Measurements from ENCODE around the gene CCZ1. TPM values are rescaled to one million over a fixed set of nuclear protein-coding genes. Genes with fewer than 3 reads are reported as not detected.
"Not testable (repeated sequence)": the region's sequence is repeated elsewhere in the genome, so short reads cannot be mapped to it uniquely, and the experiment has no call there.

The CCZ1 gene
- total and polyA plus RNA-seq, 2 of the 13 experiments (the other 11 are each of a cell fraction or from before 2014, with no cell fraction given): 19.1 to 66.7 TPM

DNA sequence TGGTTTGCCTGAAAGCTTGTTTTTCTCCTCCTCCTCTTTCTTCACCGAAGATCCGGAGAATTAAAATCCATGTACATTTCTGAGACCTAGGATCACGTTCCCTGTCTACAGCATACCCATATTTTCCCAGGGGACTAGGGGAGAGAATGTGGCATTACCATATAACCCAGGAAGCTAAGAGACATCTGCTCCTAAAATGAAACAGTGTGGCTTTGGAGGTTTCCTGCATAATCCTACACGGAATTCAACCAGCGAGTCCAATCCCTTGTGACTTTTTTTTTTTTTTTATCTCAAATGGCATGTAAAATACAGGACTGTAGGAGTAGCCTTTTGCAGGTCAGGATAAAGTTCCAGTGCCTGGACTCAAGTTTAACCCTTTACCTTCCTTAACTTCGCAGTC, 10.3 kb downstream of the CCZ1 start:
- not testable (repeated sequence) for BruUV-seq (replicated peaks); FAIRE-seq
- 97% methylated on average over 6 of the region's 6 CpGs for WGBS (ENCODE audit: low lambda C conversion rate)

DNA sequence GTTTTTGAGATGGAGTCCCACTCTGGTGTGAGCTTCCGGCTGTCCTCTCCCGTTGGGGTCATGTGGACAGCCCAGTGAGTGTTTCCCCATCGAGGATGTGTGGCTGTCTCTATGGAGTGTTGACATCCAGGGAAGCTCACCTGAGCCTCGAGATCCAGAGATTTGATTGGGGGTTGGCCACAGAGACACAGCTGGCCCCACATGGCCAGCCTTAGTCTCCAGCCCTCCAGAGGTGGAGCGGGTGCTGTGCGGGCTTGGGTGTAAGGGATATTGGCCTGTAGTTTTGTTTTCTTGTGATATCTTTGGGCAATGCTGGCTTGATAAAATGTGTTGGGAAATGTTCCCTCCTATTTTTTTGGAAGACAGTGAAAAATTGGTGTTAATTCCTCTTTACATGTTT, 18.0 kb downstream of the CCZ1 start:
- H3K4me2 ChIP-seq (ENCODE audit: low read depth, low read length); CTCF ChIA-PET (ENCODE audit: low intra/inter-chr PET ratio, low total read pairs); H3K27ac ChIP-seq (ENCODE audit: extremely low read length, insufficient read depth, low read length); H3K4me3 ChIP-seq (replicated peaks in 1 of 3; ENCODE audit: insufficient read depth in 1 of 3, low read depth in 2 of 3, low read length in 3 of 3); intact Hi-C loops (cut with micrococcal nuclease; ENCODE audit: unreplicated experiment); H3K9ac ChIP-seq (ENCODE audit: insufficient read depth, low read depth, low read length); POLR2A ChIA-PET; DNase-seq (ENCODE audit: low spot score); BruUV-seq (replicated peaks); H3K9me3 ChIP-seq (ENCODE audit: low read length); H3K36me3 ChIP-seq (replicated peaks in 1 of 2; ENCODE audit: control insufficient read depth in 1 of 2, insufficient read depth in 2 of 2, low read length in 2 of 2); H4K20me1 ChIP-seq (ENCODE audit: insufficient read depth, low read length); H3K27me3 ChIP-seq (ENCODE audit: control insufficient read depth in 1 of 2, insufficient read depth in 2 of 2, low read length in 2 of 2); H3K4me1 ChIP-seq (ENCODE audit: insufficient read depth, low read length); H2AFZ ChIP-seq (ENCODE audit: low read length); in situ Hi-C loops (cut with HindIII; ENCODE audit: extremely low pct_ligation_motif_present, low pct_unique_long_range_greater_than_20kb); H3K79me2 ChIP-seq (ENCODE audit: insufficient read depth, low read length): not testable (repeated sequence)
- 73% methylated on average over 2 of the region's 6 CpGs for WGBS (ENCODE audit: low lambda C conversion rate)
- ATAC-seq (peak; percentile 48), FAIRE-seq (peak; percentile 4)

More for the DNA sequence above, 10.3 kb downstream of the CCZ1 start:
- intact Hi-C loops (cut with micrococcal nuclease; ENCODE audit: unreplicated experiment); H2AFZ ChIP-seq (ENCODE audit: low read length); in situ Hi-C loops (cut with HindIII; ENCODE audit: extremely low pct_ligation_motif_present, low pct_unique_long_range_greater_than_20kb); H3K9me3 ChIP-seq (ENCODE audit: low read length); H3K36me3 ChIP-seq (replicated peaks in 1 of 2; ENCODE audit: control insufficient read depth in 1 of 2, insufficient read depth in 2 of 2, low read length in 2 of 2); DNase-seq (ENCODE audit: low spot score); ATAC-seq; H3K27ac ChIP-seq (ENCODE audit: extremely low read length, insufficient read depth, low read length); H4K20me1 ChIP-seq (ENCODE audit: insufficient read depth, low read length); H3K9ac ChIP-seq (ENCODE audit: insufficient read depth, low read depth, low read length); H3K4me1 ChIP-seq (ENCODE audit: insufficient read depth, low read length); H3K79me2 ChIP-seq (ENCODE audit: insufficient read depth, low read length); POLR2A ChIA-PET; H3K4me2 ChIP-seq (ENCODE audit: low read depth, low read length); CTCF ChIA-PET (ENCODE audit: low intra/inter-chr PET ratio, low total read pairs); H3K4me3 ChIP-seq (replicated peaks in 1 of 3; ENCODE audit: insufficient read depth in 1 of 3, low read depth in 2 of 3, low read length in 3 of 3); H3K27me3 ChIP-seq (ENCODE audit: control insufficient read depth in 1 of 2, insufficient read depth in 2 of 2, low read length in 2 of 2): not testable (repeated sequence)

DNA sequence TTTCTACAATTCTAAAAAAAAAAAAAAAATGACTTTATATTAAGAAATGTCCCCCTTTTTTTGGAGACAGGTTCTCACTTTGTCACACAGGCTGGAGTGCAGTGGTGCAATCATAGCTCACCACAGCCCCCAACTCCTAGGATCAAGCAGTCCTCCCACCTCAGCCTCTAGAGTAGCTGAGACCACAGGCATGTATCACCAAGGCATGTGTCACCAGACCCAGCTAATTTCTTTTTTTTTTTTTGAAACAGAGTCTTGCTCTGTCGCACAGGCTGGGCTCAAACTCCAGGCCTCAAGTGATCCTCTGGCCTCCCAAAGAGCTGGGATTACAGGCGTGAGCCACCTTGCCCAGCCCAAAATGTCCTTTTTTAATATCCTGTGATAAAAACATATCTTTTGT, 25.6 kb downstream of the CCZ1 start:
- H3K4me3 ChIP-seq (replicated peaks in 1 of 3; ENCODE audit: insufficient read depth in 1 of 3, low read depth in 2 of 3, low read length in 3 of 3); H4K20me1 ChIP-seq (ENCODE audit: insufficient read depth, low read length); H3K27me3 ChIP-seq (ENCODE audit: control insufficient read depth in 1 of 2, insufficient read depth in 2 of 2, low read length in 2 of 2); intact Hi-C loops (cut with micrococcal nuclease; ENCODE audit: unreplicated experiment); BruUV-seq (replicated peaks); H3K27ac ChIP-seq (ENCODE audit: extremely low read length, insufficient read depth, low read length); H3K4me1 ChIP-seq (ENCODE audit: insufficient read depth, low read length); H3K4me2 ChIP-seq (ENCODE audit: low read depth, low read length); CTCF ChIA-PET (ENCODE audit: low intra/inter-chr PET ratio, low total read pairs); in situ Hi-C loops (cut with HindIII; ENCODE audit: extremely low pct_ligation_motif_present, low pct_unique_long_range_greater_than_20kb); H3K9me3 ChIP-seq (ENCODE audit: low read length); H3K36me3 ChIP-seq (replicated peaks in 1 of 2; ENCODE audit: control insufficient read depth in 1 of 2, insufficient read depth in 2 of 2, low read length in 2 of 2); H3K79me2 ChIP-seq (ENCODE audit: insufficient read depth, low read length); POLR2A ChIA-PET; H3K9ac ChIP-seq (ENCODE audit: insufficient read depth, low read depth, low read length); DNase-seq (ENCODE audit: low spot score); ATAC-seq; FAIRE-seq; H2AFZ ChIP-seq (ENCODE audit: low read length): not testable (repeated sequence)
- no CpG with 5 or more reads among the region's 2 CpGs for WGBS (ENCODE audit: low lambda C conversion rate)

DNA sequence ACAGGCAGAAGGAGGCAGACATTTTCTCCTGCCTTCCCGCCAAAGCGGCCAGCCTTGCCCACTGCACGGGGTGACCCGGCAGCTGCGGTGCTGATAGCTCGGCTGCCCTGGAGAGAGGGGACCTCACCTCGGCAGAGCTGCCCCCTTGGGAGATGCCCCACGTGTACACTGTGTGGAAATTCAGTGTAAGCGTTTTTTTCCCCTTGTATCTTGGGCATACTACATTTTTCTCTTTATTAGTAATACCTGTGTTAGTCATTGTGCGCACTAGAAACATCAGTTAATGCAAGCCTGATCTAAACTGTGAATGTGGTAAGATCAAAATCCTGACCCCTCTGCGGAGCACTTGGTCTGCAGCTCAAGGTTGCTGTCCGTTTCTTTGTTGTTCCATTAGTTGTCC, 26.1 kb downstream of the CCZ1 start:
- POLR2A ChIA-PET; ATAC-seq; FAIRE-seq; H4K20me1 ChIP-seq (ENCODE audit: insufficient read depth, low read length); H3K36me3 ChIP-seq (replicated peaks in 1 of 2; ENCODE audit: control insufficient read depth in 1 of 2, insufficient read depth in 2 of 2, low read length in 2 of 2); H3K9me3 ChIP-seq (ENCODE audit: low read length); H3K4me3 ChIP-seq (replicated peaks in 1 of 3; ENCODE audit: insufficient read depth in 1 of 3, low read depth in 2 of 3, low read length in 3 of 3); H3K79me2 ChIP-seq (ENCODE audit: insufficient read depth, low read length); H3K9ac ChIP-seq (ENCODE audit: insufficient read depth, low read depth, low read length); BruUV-seq (replicated peaks); H3K4me1 ChIP-seq (ENCODE audit: insufficient read depth, low read length); intact Hi-C loops (cut with micrococcal nuclease; ENCODE audit: unreplicated experiment); H2AFZ ChIP-seq (ENCODE audit: low read length); in situ Hi-C loops (cut with HindIII; ENCODE audit: extremely low pct_ligation_motif_present, low pct_unique_long_range_greater_than_20kb); H3K4me2 ChIP-seq (ENCODE audit: low read depth, low read length); CTCF ChIA-PET (ENCODE audit: low intra/inter-chr PET ratio, low total read pairs); DNase-seq (ENCODE audit: low spot score); H3K27me3 ChIP-seq (ENCODE audit: control insufficient read depth in 1 of 2, insufficient read depth in 2 of 2, low read length in 2 of 2); H3K27ac ChIP-seq (ENCODE audit: extremely low read length, insufficient read depth, low read length): not testable (repeated sequence)
- no CpG with 5 or more reads among the region's 12 CpGs for WGBS (ENCODE audit: low lambda C conversion rate)
